ENCODE data around the gene TP53AIP1.

GRCh38 chr11:128891913-128892398 is 50.7 kb downstream of the TP53AIP1 start:
- TF ChIP-seq CTCF (IDR thresholded peaks at IDR 0.05) = no peak
- no peak for TF ChIP-seq EP300 (IDR thresholded peaks at IDR 0.05)
- TF ChIP-seq POLR2AphosphoS5 (IDR thresholded peaks at IDR 0.05) = no peak
- TF ChIP-seq POLR2A (IDR thresholded peaks at IDR 0.05) = no peak

All from sigmoid colon (tissue), 4 donors.